ENCODE results near the gene PRRC2B.

DNA sequence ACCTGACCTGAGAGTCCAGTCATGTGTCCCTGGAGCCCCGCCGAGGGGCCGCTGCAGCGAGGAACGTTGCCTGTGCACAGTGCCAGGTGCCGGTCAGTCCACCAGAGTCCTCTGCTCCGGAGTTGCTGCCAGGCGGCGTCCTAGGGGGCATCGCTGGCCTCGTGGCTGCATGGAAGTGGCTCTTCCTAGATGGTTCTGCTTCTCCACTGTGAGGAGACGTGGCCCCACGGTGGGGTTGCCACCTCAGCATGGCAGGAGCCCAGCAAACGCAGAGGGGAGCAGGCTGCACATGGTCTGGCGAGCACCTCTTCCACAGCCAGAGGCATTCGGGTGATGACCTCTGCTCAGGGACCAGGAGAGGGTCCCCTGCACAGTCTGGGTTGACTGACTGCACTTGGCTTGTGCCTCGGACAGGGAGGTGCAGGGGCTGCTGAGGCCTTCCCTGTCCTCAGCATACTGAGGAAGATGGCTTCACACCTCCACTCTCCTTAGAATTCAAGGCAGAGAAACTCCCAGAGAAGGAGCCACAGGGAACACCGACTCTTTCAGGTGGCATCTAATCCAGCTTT lies 83.0 kb downstream of the PRRC2B start:
- TF ChIP-seq, protein P1, sequence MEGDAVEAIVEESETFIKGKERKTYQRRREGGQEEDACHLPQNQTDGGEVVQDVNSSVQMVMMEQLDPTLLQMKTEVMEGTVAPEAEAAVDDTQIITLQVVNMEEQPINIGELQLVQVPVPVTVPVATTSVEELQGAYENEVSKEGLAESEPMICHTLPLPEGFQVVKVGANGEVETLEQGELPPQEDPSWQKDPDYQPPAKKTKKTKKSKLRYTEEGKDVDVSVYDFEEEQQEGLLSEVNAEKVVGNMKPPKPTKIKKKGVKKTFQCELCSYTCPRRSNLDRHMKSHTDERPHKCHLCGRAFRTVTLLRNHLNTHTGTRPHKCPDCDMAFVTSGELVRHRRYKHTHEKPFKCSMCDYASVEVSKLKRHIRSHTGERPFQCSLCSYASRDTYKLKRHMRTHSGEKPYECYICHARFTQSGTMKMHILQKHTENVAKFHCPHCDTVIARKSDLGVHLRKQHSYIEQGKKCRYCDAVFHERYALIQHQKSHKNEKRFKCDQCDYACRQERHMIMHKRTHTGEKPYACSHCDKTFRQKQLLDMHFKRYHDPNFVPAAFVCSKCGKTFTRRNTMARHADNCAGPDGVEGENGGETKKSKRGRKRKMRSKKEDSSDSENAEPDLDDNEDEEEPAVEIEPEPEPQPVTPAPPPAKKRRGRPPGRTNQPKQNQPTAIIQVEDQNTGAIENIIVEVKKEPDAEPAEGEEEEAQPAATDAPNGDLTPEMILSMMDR (IDR thresholded peaks at IDR 0.05; ENCODE audit: poor library complexity): no peak
- no peak for TF ChIP-seq EZH2 (IDR thresholded peaks at IDR 0.05; ENCODE audit: borderline replicate concordance)
